HG03575 (cell line): ENCODE data around the gene MVK.

Experiments
- ATAC-seq: cut with Tn5 transposase; IDR thresholded peaks from one replicate; pipeline ENCODE4 v1.9.1; 2021; ENCODE audit not compliant: unreplicated experiment, insufficient number of reproducible peaks, low FRiP score; ENCODE audit errors: extremely low read depth

The MVK gene

DNA sequence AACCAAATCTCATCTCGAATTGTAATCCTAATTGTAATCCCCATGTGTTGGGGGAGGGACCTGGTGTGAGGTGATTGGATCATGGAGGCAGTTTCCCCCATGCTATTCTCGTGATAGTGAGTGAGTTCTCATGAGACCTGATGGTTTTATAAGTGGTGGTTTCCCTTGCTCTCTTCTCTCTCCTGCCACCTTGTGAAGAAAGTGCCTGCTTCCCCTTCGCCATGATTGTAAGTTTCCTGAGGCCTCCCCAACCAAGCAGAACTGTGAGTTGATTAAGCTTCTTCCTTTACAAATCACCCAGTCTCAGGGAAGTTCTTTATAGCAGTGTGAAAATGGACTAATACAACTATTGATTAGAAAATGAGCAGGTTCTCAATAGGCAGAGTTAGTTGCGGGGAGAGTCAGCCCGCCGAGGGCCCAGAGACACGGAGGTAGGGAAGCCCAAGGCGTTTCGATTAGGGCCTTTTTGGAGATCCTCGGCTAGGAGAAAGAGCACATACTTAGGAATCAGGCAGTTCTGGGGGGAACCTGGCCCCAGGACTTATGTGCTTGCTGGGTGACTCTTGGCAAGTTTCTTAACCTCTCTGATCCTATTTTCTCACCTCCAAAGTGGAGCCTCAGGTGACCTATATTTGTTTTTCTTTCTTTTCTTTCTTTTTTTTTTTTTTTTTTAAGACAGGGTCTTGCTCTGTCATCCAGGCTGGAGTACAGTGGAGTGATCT is 65.7 kb downstream of the MVK start:
- ATAC-seq: no peak

DNA sequence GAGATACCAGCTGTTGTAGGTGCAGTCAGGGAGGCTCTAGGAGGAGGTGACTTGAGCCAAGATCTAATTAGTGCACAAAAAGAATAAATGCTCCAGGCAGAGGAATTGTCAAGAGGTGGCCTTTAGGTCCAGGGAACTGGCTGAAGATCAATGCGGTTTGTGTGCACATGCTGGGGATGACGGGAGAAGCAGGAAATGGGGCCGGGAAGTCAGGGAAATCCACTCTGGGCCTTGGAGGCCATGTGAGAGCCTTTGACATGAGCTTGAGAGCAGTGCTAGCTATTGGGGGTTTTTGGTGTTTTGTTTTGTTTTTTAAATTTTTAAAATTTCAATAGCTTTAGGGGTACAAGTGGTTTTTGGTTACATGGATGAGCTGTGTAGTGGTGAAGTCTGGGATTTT is 67.4 kb downstream of the MVK start:
- no peak for ATAC-seq

DNA sequence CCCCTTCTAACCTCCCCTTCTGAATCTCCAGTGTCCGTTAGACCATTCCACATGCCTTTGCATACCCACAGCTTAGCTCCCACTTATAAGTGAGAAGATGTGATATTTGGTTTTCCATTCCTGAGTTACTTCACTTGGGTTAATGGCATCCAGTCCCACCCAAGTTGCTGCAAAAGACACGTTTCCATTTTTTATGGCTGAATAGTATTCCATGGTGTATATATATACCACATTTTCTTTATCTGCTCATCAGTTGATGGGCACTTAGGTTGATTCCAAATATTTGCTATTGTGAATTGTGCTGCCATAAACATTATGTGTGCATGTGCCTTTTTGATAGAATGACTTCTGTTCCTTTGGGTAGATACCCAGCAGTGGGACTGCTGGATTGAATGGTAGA is 67.8 kb downstream of the MVK start:
- ATAC-seq: no peak

DNA sequence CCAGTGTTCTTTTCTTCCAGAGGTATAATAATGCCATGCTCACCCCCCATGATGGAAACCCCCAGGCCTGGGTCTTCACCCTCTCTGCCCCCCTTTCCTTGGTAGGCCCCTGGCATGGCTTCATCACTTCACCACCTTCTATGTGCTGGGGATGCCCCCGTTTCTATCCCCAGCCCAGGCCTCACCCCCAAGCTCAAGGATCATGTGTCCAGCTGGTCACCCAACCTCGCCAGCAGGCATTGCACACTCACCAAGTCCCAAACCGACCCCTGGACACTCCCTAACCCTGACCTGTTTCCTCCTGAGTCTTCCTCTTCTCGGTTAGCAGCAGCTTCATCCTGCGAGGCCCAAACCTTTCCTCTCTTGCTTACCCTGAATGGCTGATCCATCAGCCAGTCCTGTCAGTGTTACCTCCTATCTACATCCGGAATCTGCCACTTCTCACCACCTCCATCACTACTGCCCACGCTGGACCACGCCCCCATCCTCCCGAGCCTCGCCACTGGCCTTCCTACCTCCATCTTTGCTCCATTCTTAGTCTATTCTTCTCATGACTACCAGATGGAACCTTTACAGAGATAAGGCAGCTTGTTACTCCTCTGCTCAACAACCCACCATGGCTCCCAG is 69.0 kb downstream of the MVK start:
- ATAC-seq: no peak

DNA sequence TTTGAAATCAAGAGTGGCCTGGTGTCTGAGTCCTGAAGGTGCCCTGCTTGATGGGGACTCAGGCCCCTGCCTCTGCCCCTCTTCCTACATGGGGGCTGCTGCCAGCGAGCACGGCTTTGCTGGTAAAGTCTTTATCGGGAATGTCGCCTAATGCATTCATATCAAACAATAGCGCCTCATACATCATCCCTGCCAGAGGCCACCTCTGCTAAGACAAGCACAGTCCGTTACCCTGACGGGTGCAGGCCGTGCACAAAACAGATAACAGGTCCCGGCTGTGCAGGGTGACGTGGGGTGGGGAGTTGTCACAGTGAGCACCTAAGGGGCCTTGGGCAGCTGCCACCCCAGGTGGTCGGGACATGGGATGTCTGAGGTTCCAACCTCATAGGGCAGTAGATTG is 71.6 kb downstream of the MVK start:
- ATAC-seq: no peak

DNA sequence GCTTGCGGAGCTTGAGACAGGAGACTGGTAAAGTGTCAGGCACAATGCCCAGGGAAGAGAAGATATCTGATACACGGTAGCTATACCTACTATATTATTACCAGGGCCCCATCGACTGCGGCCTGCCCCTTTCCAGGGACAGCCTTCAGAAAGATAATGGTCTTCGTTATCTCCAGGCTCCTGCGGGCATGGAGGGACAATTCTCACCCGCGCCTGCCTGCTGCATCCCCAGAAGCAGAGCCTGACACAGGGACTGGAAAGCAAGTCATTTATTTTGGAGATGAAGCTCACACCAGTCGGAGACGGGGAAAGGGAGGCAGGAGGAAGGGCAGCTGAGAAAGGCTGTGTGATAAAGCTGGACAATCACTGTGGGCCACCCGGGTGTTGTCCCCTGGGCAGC is 72.1 kb downstream of the MVK start:
- ATAC-seq: no peak
